ENCODE results near the gene RDH13.
"Not testable (repeated sequence)": the region's sequence is repeated elsewhere in the genome, so short reads cannot be mapped to it uniquely, and the experiment has no call there.

RDH13 gene, protein sequence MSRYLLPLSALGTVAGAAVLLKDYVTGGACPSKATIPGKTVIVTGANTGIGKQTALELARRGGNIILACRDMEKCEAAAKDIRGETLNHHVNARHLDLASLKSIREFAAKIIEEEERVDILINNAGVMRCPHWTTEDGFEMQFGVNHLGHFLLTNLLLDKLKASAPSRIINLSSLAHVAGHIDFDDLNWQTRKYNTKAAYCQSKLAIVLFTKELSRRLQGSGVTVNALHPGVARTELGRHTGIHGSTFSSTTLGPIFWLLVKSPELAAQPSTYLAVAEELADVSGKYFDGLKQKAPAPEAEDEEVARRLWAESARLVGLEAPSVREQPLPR

DNA sequence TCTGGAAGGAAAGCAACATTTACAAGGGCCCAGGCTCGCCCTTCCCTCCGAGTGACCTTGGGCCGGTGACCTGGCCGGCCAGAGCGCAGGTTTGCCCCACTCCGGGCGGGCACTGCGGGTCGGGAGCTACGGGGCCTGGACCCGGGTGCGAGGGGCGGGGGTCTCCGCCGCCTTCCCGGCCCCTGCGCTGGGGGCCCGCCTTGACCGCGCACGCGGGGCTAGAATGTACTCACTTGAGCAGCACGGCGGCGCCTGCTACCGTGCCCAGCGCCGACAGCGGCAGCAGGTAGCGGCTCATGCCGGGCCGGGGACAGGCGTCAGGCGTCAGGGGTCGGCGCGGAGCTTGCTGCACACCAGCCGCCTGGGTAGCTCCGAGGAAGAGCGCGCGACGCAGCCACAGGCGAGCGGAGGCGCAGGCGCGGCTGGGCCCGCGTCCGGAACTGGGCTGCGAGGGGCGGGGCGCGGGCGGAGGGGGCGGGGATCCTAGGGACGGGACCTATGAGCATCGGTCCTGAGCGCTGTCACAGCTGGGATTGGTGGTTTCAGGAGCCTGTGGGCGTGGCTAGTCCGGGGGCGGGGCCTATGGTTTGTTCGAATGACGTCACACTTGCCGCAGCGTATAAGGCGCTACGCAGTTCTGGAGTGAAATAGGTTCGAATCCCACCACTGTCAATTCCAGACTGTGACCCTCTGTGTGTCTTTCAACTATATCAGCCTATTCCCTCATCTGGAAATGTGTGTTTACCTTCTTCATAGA lies at the start of gene RDH13:
RDH13 (minus strand) TSS at position 414 of the 757 bp plus-strand sequence; CDS start at position 298, 116 bp downstream.
- Histone ChIP-seq H3K36me3 (ENCODE audit: control insufficient read depth, insufficient read depth, low read length) (peaks cover 4% of the 10 kb centered on the region), H3K27me3 (replicated peaks; ENCODE audit: control insufficient read depth, insufficient read depth, low read length) (no peaks in the 10 kb centered on the region), H3K4me3 (replicated peaks; ENCODE audit: low read depth, low read length) (peak within 1 kb of the TSS; percentile 78)
- DNase-seq (ENCODE audit: extremely low read depth, insufficient read length): peak; percentile 95
- TF ChIP-seq, protein P1, sequence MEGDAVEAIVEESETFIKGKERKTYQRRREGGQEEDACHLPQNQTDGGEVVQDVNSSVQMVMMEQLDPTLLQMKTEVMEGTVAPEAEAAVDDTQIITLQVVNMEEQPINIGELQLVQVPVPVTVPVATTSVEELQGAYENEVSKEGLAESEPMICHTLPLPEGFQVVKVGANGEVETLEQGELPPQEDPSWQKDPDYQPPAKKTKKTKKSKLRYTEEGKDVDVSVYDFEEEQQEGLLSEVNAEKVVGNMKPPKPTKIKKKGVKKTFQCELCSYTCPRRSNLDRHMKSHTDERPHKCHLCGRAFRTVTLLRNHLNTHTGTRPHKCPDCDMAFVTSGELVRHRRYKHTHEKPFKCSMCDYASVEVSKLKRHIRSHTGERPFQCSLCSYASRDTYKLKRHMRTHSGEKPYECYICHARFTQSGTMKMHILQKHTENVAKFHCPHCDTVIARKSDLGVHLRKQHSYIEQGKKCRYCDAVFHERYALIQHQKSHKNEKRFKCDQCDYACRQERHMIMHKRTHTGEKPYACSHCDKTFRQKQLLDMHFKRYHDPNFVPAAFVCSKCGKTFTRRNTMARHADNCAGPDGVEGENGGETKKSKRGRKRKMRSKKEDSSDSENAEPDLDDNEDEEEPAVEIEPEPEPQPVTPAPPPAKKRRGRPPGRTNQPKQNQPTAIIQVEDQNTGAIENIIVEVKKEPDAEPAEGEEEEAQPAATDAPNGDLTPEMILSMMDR (IDR thresholded peaks at IDR 0.05; ENCODE audit: insufficient read depth, low read length, poor library complexity, severe bottlenecking): no peak

DNA sequence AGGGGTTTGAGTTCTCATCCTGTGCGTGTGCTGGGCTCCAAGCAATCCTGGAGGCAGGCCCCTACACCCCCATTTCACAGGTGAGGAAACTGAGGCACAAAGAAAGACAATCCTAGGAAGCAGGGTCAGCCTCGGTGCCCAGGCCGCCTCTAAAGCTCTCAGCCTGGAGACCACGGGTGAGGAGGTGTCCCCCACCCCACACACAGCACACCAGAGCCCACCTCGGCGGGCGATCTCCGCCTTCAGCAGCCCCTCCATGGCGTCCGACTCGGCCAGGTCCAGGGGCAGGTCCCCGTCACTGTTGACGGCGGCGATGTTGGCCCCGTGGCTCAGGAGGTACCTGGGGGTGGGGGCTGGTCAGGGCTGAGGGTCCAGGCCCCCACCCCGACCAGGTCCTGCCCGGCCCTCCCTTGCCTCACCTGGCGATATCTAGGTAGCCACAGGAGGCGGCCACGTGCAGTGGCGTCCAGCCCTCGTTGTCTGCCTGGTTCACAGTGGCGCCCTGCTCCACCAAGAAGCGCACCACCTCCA lies 49.4 kb upstream of the RDH13 start:
- Histone ChIP-seq H3K4me3 (replicated peaks; ENCODE audit: low read depth, low read length) (no peak overlapping the region), H3K27me3 (replicated peaks; ENCODE audit: control insufficient read depth, insufficient read depth, low read length) (no peaks in the 10 kb centered on the region), H3K36me3 (ENCODE audit: control insufficient read depth, insufficient read depth, low read length) (peaks cover 4% of the 10 kb centered on the region)
- TF ChIP-seq, protein P1 (IDR thresholded peaks at IDR 0.05; ENCODE audit: insufficient read depth, low read length, poor library complexity, severe bottlenecking): no peak
- no peak for DNase-seq (ENCODE audit: extremely low read depth, insufficient read length)

DNA sequence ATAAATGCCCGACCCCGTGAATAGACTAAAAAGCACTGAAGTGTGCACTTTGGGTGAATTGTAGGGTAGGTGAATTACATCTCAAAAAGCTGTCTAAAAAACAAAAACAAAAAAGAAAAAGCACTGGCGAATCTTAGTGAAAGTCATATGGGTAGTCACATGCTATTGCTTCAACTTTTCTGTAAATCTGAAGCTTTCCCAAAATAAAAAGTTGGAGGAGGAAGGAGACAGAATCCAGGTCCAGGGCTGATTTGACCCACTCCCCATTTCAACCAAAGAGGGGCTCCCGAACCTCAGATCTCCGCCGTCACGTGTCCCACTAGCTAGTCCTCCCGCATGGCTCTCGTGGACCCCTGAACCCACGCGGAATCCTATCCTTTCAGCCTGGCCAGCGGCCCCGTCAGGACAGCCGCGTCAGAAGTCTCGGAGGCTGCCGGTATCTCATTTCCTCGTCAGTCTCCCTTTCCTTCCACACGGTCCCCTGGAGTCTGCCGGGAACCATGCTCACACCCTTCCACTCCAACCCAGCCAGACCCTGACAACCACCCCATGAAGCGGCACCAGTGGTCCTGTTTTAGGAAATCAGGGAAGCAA lies 48.4 kb upstream of the RDH13 start:
- TF ChIP-seq, protein P1 (IDR thresholded peaks at IDR 0.05; ENCODE audit: insufficient read depth, low read length, poor library complexity, severe bottlenecking): no peak
- Histone ChIP-seq H3K4me3 (replicated peaks; ENCODE audit: low read depth, low read length) (no peak overlapping the region), H3K27me3 (replicated peaks; ENCODE audit: control insufficient read depth, insufficient read depth, low read length) (no peaks in the 10 kb centered on the region), H3K36me3 (ENCODE audit: control insufficient read depth, insufficient read depth, low read length) (peaks cover 4% of the 10 kb centered on the region)
- no peak for DNase-seq (ENCODE audit: extremely low read depth, insufficient read length)

DNA sequence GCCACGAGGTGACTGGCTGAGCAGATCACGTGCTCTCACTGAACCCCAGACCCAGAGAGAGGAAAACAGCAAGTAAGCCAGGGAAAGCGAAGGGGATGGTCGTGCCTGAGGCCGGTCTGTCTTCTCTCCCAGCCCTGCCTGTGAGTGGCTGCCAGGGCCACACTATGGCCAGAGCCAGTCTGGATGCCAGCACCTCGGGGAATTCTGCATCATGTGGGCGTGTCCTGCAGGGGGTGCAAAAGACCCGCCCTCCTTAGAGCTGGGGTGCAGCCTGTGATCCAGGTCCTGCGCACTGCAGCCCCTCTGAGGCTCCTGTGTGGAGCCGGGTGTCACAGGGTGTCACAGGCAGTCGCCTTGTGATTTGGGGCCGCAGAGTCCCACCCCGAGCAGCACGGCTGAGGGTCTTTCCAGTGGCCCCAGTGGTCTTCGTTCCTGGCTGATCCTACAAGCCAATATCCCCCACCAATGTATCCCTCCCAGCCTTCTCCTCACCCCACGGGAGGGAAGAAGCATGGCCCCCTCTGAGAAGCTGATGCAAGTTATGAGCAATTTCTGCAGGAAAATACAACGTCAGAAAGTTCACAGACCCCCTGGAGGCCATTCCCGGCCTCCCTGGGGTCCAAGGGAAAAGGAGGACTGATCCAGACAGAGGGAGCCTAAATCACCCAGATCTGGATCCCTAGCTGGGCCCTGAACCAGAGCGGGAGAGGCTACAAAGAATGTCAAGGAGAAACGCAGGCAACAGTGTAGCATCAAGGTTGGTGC lies 46.8 kb upstream of the RDH13 start:
- Histone ChIP-seq H3K4me3 (replicated peaks; ENCODE audit: low read depth, low read length) (no peak overlapping the region), H3K27me3 (replicated peaks; ENCODE audit: control insufficient read depth, insufficient read depth, low read length) (no peaks in the 10 kb centered on the region), H3K36me3 (ENCODE audit: control insufficient read depth, insufficient read depth, low read length) (peaks cover 4% of the 10 kb centered on the region)
- no peak for DNase-seq (ENCODE audit: extremely low read depth, insufficient read length)
- TF ChIP-seq, protein P1 (IDR thresholded peaks at IDR 0.05; ENCODE audit: insufficient read depth, low read length, poor library complexity, severe bottlenecking): no peak

DNA sequence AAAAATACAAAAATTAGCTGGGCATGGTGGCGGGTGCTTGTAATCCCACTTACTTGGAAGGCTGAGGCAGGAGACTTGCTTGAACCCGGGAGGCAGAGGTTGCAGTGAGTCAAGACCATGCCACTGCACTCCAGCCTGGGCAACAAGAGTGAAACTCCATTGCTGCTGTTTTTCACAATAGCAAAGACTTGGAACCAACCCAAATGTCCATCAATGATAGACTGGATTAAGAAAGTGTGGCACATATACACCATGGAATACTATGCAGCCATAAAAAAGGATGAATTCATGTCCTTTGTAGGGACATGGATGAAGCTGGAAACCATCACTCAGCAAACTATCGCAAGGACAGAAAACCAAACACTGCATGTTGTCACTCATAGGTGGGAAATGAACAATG lies 44.3 kb upstream of the RDH13 start:
- H3K36me3 ChIP-seq (ENCODE audit: control insufficient read depth, insufficient read depth, low read length); H3K27me3 ChIP-seq (replicated peaks; ENCODE audit: control insufficient read depth, insufficient read depth, low read length); DNase-seq (ENCODE audit: extremely low read depth, insufficient read length); H3K4me3 ChIP-seq (replicated peaks; ENCODE audit: low read depth, low read length): not testable (repeated sequence)
